B cell (primary cell): ENCODE results near the gene GRIK3.

Source experiments
- EZH2 ChIP-seq: IDR thresholded peaks from 2 replicates; pipeline ENCODE4 v1.6.1; 2012; ENCODE audit warnings: borderline replicate concordance, low read depth, mild to moderate bottlenecking, moderate library complexity, low read length; ENCODE audit not compliant: insufficient read depth, poor library complexity, severe bottlenecking
- TF ChIP-seq, protein P1 (sequence below): fragments of 200-600 bp; IDR thresholded peaks from one replicate; pipeline ENCODE4 v1.8.0; 2022; ENCODE audit warnings: antibody characterized with exemption, mild to moderate bottlenecking

DNA sequence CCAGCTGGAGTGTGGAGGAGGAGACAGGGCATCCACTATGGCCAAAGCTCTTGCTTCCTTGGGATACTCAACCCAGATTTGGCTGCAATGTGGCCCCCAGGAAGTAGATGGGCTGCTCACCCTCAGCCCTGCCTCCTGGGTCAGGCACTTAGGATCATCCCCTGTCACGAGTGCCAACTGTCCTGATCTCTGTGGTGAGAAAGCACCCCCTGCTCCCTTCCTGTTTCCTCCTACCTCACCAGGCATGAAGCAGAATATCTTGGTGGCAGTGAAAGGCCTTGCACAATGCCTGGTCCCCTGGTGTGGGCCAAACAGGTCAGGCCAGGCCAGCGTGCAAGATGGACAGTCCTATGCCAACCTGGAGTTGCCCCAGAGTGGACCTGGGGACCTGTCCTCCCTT, 211.7 kb downstream of the GRIK3 start:
- TF ChIP-seq, protein P1, sequence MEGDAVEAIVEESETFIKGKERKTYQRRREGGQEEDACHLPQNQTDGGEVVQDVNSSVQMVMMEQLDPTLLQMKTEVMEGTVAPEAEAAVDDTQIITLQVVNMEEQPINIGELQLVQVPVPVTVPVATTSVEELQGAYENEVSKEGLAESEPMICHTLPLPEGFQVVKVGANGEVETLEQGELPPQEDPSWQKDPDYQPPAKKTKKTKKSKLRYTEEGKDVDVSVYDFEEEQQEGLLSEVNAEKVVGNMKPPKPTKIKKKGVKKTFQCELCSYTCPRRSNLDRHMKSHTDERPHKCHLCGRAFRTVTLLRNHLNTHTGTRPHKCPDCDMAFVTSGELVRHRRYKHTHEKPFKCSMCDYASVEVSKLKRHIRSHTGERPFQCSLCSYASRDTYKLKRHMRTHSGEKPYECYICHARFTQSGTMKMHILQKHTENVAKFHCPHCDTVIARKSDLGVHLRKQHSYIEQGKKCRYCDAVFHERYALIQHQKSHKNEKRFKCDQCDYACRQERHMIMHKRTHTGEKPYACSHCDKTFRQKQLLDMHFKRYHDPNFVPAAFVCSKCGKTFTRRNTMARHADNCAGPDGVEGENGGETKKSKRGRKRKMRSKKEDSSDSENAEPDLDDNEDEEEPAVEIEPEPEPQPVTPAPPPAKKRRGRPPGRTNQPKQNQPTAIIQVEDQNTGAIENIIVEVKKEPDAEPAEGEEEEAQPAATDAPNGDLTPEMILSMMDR = no peak
- no peak for TF ChIP-seq EZH2
